Measurements from ENCODE around the gene HNRNPL. TPM values are rescaled to one million over a fixed set of nuclear protein-coding genes. Genes with fewer than 3 reads are reported as not detected.
"Not testable (repeated sequence)": the region's sequence is repeated elsewhere in the genome, so short reads cannot be mapped to it uniquely, and the experiment has no call there.

The HNRNPL gene
- total RNA-seq, 2 donors from 2014 or later: 476 to 617 TPM

- H3K36me3 Mint-ChIP-seq (ENCODE audit: low read depth): peaks cover 25% of the 10 kb centered on the region
- no peaks in the 10 kb centered on the region for H3K9me3 Mint-ChIP-seq
- H3K4me3 Mint-ChIP-seq: no peak overlapping the region
- H3K4me1 Mint-ChIP-seq: no peaks in the 10 kb centered on the region
- H3K27ac Mint-ChIP-seq: no peak overlapping the region
- H3K27me3 Mint-ChIP-seq: no peaks in the 10 kb centered on the region
- ATAC-seq (replicated peaks): no peak
These were observed 36.5 kb downstream of the HNRNPL start for GRCh38 chr19:38813323-38813722.

GRCh38 chr19:38812841-38813320 is 36.9 kb downstream of the HNRNPL start, which contains the start of gene LGALS4:
Gene LGALS4 (minus strand): TSS chr19:38812945. CDS start chr19:38812886, 59 bp downstream.
- H3K27ac Mint-ChIP-seq: no peak within 1 kb of the TSS
- H3K36me3 Mint-ChIP-seq (ENCODE audit: low read depth): peaks cover 25% of the 10 kb centered on the region
- ATAC-seq (replicated peaks): no peak
- H3K4me1 Mint-ChIP-seq: no peaks in the 10 kb centered on the region
- no peaks in the 10 kb centered on the region for H3K27me3 Mint-ChIP-seq
- no peaks in the 10 kb centered on the region for H3K9me3 Mint-ChIP-seq
- H3K4me3 Mint-ChIP-seq: no peak within 1 kb of the TSS

- no peak overlapping the region for H3K27ac Mint-ChIP-seq
- H3K4me1 Mint-ChIP-seq: no peaks in the 10 kb centered on the region
- H3K27me3 Mint-ChIP-seq: no peaks in the 10 kb centered on the region
- H3K36me3 Mint-ChIP-seq (ENCODE audit: low read depth): peaks cover 21% of the 10 kb centered on the region
- ATAC-seq (replicated peaks): no peak
- no peaks in the 10 kb centered on the region for H3K9me3 Mint-ChIP-seq
- H3K4me3 Mint-ChIP-seq: no peak overlapping the region
These were observed 37.6 kb downstream of the HNRNPL start for GRCh38 chr19:38812009-38812840.

- Mint-ChIP-seq H3K4me3 (no peak overlapping the region), H3K4me1 (peaks cover 5% of the 10 kb centered on the region), H3K27ac (no peak overlapping the region), H3K9me3 (no peaks in the 10 kb centered on the region), H3K27me3 (no peaks in the 10 kb centered on the region), H3K36me3 (ENCODE audit: low read depth) (no peaks in the 10 kb centered on the region)
- no peak for ATAC-seq (replicated peaks)
These were observed 40.1 kb downstream of the HNRNPL start for GRCh38 chr19:38809592-38810252.

DNA sequence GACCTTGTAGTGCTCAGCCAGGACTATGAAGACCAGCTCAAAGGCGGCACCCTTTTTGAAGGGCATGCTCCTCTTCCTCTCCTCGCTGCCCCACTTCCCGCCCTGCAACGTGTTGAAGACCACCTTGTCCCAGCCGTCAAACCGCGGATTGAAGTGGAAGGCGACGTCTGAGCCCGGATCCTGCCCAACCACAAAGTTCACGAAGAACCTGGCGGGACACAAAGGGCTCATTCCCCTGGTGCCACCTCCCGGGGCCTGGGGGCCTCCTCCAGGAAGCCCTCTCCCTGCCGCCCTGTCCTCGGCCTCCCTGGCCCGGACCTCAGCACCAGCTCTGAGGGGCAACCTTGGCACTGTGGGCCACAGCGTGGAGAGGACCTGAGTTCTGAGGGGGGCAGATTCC is 41.0 kb downstream of the HNRNPL start:
- H3K27me3 Mint-ChIP-seq: no peaks in the 10 kb centered on the region

DNA sequence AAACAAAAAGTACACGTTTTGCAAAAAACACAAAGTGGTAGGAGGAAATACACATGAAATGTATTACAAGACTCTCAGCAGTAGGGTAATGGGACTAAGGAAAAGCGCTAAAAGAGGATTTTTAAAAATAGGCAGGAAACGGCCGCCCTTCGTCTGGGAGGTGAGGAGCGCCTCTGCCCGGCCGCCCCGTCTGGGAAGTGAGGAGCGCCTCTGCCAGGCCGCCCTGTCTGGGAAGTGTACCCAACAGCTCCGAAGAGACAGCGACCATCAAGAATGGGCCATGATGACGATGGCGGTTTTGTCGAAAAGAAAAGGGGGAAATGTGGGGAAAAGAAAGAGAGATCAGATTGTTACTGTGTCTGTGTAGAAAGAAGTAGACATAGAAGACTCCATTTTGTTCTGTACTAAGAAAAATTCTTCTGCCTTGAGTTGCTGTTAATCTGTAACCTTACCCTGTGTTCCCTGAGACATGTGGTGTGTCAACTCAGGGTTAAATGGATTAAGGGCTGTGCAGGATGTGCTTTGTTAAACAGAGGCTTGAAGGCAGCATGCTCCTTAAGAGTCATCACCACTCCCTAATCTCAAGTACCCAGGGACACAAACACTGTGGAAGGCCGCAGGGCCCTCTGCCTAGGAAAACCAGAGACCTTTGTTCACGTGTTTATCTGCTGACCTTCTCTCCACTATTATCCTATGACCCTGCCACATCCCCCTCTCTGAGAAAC is 42.2 kb downstream of the HNRNPL start:
- not testable (repeated sequence) for ATAC-seq (replicated peaks); H3K36me3 Mint-ChIP-seq (ENCODE audit: low read depth); H3K4me1 Mint-ChIP-seq

More for the DNA sequence above, 41.0 kb downstream of the HNRNPL start:
- H3K4me1 Mint-ChIP-seq: peaks cover 5% of the 10 kb centered on the region
- no peak overlapping the region for H3K4me3 Mint-ChIP-seq
- H3K9me3 Mint-ChIP-seq: no peaks in the 10 kb centered on the region
- no peak overlapping the region for H3K27ac Mint-ChIP-seq
- ATAC-seq (replicated peaks): no peak
- H3K36me3 Mint-ChIP-seq (ENCODE audit: low read depth): no peaks in the 10 kb centered on the region

GRCh38 chr19:38806371-38806770 is 43.4 kb downstream of the HNRNPL start:
- Mint-ChIP-seq H3K4me3 (no peak overlapping the region), H3K27me3 (no peaks in the 10 kb centered on the region), H3K4me1 (peaks cover 5% of the 10 kb centered on the region), H3K9me3 (no peaks in the 10 kb centered on the region), H3K36me3 (ENCODE audit: low read depth) (no peaks in the 10 kb centered on the region), H3K27ac (peak overlapping the region; percentile 30)
- ATAC-seq (replicated peaks): no peak

More for the DNA sequence above, 42.2 kb downstream of the HNRNPL start:
- not testable (repeated sequence) for H3K27me3 Mint-ChIP-seq, H3K4me3 Mint-ChIP-seq, H3K9me3 Mint-ChIP-seq
- peak overlapping the region; percentile 25 for H3K27ac Mint-ChIP-seq

GRCh38 chr19:38805180-38805579 is 44.6 kb downstream of the HNRNPL start:
- peak overlapping the region; percentile 82 for H3K27ac Mint-ChIP-seq
- peaks cover 5% of the 10 kb centered on the region for H3K4me1 Mint-ChIP-seq
- no peaks in the 10 kb centered on the region for H3K36me3 Mint-ChIP-seq (ENCODE audit: low read depth)
- ATAC-seq (replicated peaks): no peak
- H3K9me3 Mint-ChIP-seq: no peaks in the 10 kb centered on the region
- no peaks in the 10 kb centered on the region for H3K27me3 Mint-ChIP-seq
- no peak overlapping the region for H3K4me3 Mint-ChIP-seq

DNA sequence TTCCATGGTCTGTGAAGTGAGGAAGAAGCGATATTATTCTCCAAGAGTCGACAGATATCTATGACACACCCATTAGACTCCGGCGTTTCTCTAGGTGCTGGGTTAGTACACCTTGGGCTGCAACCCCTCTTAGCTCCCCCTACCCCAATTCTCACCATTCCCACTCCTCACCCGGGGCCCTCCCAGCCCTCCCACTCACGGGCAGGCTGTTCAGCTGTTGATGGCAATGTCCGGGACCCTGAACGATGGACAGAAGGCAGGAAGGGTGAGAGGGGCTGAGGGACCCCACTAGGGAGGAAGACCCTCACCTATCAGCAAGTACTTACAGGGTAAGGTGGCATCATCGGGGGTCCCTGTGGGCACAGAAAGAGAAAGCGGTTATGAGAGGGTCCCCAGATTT is 46.2 kb downstream of the HNRNPL start:
- H3K27ac Mint-ChIP-seq: no peak overlapping the region
- no peaks in the 10 kb centered on the region for H3K9me3 Mint-ChIP-seq
- no peak for ATAC-seq (replicated peaks)
- peaks cover 10% of the 10 kb centered on the region for H3K4me1 Mint-ChIP-seq
- no peaks in the 10 kb centered on the region for H3K27me3 Mint-ChIP-seq
- no peak overlapping the region for H3K4me3 Mint-ChIP-seq
- H3K36me3 Mint-ChIP-seq (ENCODE audit: low read depth): no peaks in the 10 kb centered on the region

DNA sequence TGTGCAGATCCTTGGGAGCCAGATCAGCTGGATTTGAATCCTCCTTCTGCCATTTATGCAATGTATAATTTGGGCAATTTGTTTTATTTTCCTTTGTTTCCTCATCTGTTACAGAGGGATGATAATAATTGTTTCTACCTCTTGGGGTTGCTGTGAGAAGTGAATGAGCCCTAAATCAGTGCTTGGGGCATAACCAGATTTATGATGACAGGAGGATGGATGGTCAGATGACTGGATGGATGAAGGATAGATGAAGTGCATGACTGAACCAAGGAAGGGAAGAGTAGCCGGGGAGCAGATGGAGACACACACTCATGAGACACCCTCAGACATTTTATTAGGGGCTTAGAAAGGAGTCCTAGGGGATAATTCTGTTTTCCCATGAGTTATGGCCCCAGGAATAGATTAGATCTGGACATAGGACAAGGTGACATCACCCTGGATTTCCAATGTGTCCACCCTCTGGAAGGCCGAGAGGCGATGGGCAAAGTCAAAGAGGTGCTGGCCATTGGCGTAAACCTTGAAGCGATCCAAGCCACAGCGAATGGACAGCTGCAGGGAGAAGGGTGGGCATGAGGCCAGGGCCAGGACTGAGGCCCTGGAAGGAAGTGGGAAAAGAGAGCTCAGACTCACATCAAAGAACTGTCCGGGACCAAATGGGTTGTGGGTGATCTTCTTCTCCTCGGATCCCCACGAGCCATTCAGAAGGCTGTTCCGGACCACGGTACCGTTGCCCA is 48.3 kb downstream of the HNRNPL start:
- Mint-ChIP-seq H3K27me3 (no peaks in the 10 kb centered on the region), H3K4me3 (no peak overlapping the region), H3K27ac (no peak overlapping the region)

GRCh38 chr19:38800577-38801347 is 49.0 kb downstream of the HNRNPL start:
- no peak overlapping the region for H3K4me3 Mint-ChIP-seq
- no peaks in the 10 kb centered on the region for H3K36me3 Mint-ChIP-seq (ENCODE audit: low read depth)
- H3K27me3 Mint-ChIP-seq: no peaks in the 10 kb centered on the region
- no peak for ATAC-seq (replicated peaks)
- no peaks in the 10 kb centered on the region for H3K9me3 Mint-ChIP-seq
- peaks cover 10% of the 10 kb centered on the region for H3K4me1 Mint-ChIP-seq
- H3K27ac Mint-ChIP-seq: no peak overlapping the region

More for the DNA sequence above, 48.3 kb downstream of the HNRNPL start:
- Mint-ChIP-seq H3K9me3 (no peaks in the 10 kb centered on the region), H3K36me3 (ENCODE audit: low read depth) (no peaks in the 10 kb centered on the region), H3K4me1 (peaks cover 10% of the 10 kb centered on the region)
- no peak for ATAC-seq (replicated peaks)

- Mint-ChIP-seq H3K9me3 (no peaks in the 10 kb centered on the region), H3K4me3 (no peak overlapping the region), H3K27me3 (no peaks in the 10 kb centered on the region), H3K27ac (no peak overlapping the region), H3K36me3 (ENCODE audit: low read depth) (no peaks in the 10 kb centered on the region), H3K4me1 (peaks cover 4% of the 10 kb centered on the region)
- ATAC-seq (replicated peaks): no peak
These were observed 50.7 kb downstream of the HNRNPL start for GRCh38 chr19:38799104-38799503.

- not testable (repeated sequence) for H3K27ac Mint-ChIP-seq; ATAC-seq (replicated peaks); H3K36me3 Mint-ChIP-seq (ENCODE audit: low read depth)
These were observed 52.0 kb downstream of the HNRNPL start for GRCh38 chr19:38797781-38798180.

More at GRCh38 chr19:38797781-38798180, 52.0 kb downstream of the HNRNPL start:
- H3K9me3 Mint-ChIP-seq, H3K4me1 Mint-ChIP-seq, H3K27me3 Mint-ChIP-seq, H3K4me3 Mint-ChIP-seq: not testable (repeated sequence)
